Stimulated activated CD4-positive, alpha-beta T cell treated with anti-CD3 and anti-CD28 coated beads, Interleukin-2, amount 100 ng/mL, for 48 hours (primary cell): ENCODE results near the gene BAZ2B.
"Not testable (repeated sequence)": the region's sequence is repeated elsewhere in the genome, so short reads cannot be mapped to it uniquely, and the experiment has no call there.

Source experiments
- DNase-seq, 2 donors: peaks; one replicate each; pipeline ENCODE4 v3.0.0-alpha.2; 2020

Gene BAZ2B

GRCh38 chr2:159616286-159616701 lies at the start of gene BAZ2B:
Gene BAZ2B, minus strand, starts transcription at chr2:159616548. Its CDS starts 137,829 bp downstream, at chr2:159478719.
- no peak for DNase-seq

GRCh38 chr2:159661286-159661685 lies 44.9 kb upstream of the BAZ2B start:
- no peak for DNase-seq

GRCh38 chr2:159658881-159659873 lies 42.8 kb upstream of the BAZ2B start:
- no peak for DNase-seq

GRCh38 chr2:159653962-159654361 lies 37.6 kb upstream of the BAZ2B start:
- DNase-seq: no peak

GRCh38 chr2:159651884-159652283 lies 35.5 kb upstream of the BAZ2B start:
- no peak for DNase-seq

GRCh38 chr2:159650574-159650973 lies 34.2 kb upstream of the BAZ2B start:
- DNase-seq: no peak

GRCh38 chr2:159648643-159649042 lies 32.3 kb upstream of the BAZ2B start:
- DNase-seq: no peak

- no peak for DNase-seq
Observed at GRCh38 chr2:159647667-159648066, 31.3 kb upstream of the BAZ2B start.

GRCh38 chr2:159640176-159640575 lies 23.8 kb upstream of the BAZ2B start:
- DNase-seq: no peak

GRCh38 chr2:159639712-159640111 lies 23.4 kb upstream of the BAZ2B start:
- DNase-seq: no peak

GRCh38 chr2:159639071-159639470 lies 22.7 kb upstream of the BAZ2B start:
- DNase-seq: no peak

- DNase-seq: no peak
Observed at GRCh38 chr2:159637988-159638501, 21.7 kb upstream of the BAZ2B start.

GRCh38 chr2:159637240-159637639 lies 20.9 kb upstream of the BAZ2B start:
- DNase-seq: no peak

GRCh38 chr2:159635006-159635789 lies 18.9 kb upstream of the BAZ2B start:
- no peak for DNase-seq

- DNase-seq: no peak
Observed at GRCh38 chr2:159633219-159633618, 16.9 kb upstream of the BAZ2B start.

GRCh38 chr2:159625628-159626027 lies 9.3 kb upstream of the BAZ2B start:
- DNase-seq: not testable (repeated sequence)

- no peak for DNase-seq
Observed at GRCh38 chr2:159623436-159623835, 7.1 kb upstream of the BAZ2B start.

- DNase-seq: no peak
Observed at GRCh38 chr2:159622966-159623365, 6.6 kb upstream of the BAZ2B start.

- no peak for DNase-seq
Observed at GRCh38 chr2:159620796-159621195, 4.4 kb upstream of the BAZ2B start.

GRCh38 chr2:159617646-159618045 lies 1.3 kb upstream of the BAZ2B start:
- no peak for DNase-seq

- DNase-seq: no peak
Observed at GRCh38 chr2:159617100-159617499, 752 bp upstream of the BAZ2B start.

- peak; percentile 16 to 22 for DNase-seq
Observed at GRCh38 chr2:159615367-159616285, 722 bp downstream of the BAZ2B start.
